ENCODE measurements around the gene CCT8.
"Not testable (repeated sequence)": the region's sequence is repeated elsewhere in the genome, so short reads cannot be mapped to it uniquely, and the experiment has no call there.

Gene CCT8

DNA sequence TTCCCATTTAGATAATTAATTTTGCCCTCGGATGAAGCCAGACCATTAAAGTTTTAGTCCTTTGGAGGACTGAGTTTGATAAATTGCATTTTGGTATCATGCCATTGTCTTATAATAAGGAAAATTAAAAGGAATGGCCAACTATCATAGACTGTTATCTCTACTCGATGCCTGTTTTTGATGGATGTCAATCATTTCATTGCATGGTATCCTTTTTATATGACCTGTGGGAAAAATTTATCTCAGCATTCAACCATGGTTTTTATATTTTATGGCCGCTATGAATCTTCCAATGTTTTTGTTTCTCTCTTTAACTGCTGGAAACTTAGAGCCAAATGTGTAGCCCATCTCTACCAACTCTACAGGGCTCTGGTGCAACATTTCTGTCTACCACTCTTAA, 9.9 kb upstream of the CCT8 start:
- H3K4me1 Mint-ChIP-seq: peaks cover 52% of the 10 kb centered on the region
- H3K27ac Mint-ChIP-seq: peak overlapping the region; percentile 31

DNA sequence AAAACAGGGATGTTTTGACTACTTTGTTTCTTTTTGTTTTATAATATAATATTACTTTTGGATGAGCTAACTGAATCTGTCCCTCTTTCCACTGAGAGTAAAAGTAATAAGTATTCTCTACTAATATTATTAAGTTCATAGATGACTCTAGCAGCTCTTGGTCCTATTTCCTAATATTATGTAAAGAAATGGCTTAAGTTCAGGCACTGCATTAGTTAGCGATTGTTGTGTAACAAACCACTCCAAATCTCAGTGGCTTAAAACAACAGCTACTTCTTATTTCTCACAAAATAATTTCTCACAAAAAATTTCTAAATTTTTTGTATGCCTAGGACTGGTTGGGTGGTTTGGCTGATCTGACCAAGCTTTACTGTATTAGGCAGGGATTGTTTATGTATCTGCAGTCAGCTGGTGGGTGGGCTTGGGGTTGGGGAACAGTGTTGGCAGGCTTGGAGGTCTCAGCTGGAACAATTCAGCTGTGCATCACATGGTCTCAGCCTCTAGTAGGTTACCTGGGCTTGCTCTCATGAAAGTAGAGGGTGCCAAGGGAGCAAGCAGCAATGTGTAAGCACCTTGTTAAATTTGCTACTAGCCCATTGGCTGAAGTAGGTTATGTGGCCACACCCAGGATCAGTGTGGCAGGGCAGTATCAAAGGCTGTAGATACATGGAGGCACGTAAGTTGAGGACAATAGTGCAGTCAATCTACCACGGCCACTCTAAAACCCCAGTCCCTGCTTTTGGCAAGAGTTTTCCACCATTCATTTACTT, 8.8 kb upstream of the CCT8 start:
- Mint-ChIP-seq H3K27ac (no peak overlapping the region), H3K9me3 (no peaks in the 10 kb centered on the region), H3K36me3 (no peaks in the 10 kb centered on the region), H3K4me3 (no peak overlapping the region), H3K27me3 (no peaks in the 10 kb centered on the region), H3K4me1 (peaks cover 60% of the 10 kb centered on the region)

More for the DNA sequence above, 9.9 kb upstream of the CCT8 start:
- Mint-ChIP-seq H3K36me3 (no peaks in the 10 kb centered on the region), H3K27me3 (no peaks in the 10 kb centered on the region), H3K4me3 (no peak overlapping the region), H3K9me3 (no peaks in the 10 kb centered on the region)

DNA sequence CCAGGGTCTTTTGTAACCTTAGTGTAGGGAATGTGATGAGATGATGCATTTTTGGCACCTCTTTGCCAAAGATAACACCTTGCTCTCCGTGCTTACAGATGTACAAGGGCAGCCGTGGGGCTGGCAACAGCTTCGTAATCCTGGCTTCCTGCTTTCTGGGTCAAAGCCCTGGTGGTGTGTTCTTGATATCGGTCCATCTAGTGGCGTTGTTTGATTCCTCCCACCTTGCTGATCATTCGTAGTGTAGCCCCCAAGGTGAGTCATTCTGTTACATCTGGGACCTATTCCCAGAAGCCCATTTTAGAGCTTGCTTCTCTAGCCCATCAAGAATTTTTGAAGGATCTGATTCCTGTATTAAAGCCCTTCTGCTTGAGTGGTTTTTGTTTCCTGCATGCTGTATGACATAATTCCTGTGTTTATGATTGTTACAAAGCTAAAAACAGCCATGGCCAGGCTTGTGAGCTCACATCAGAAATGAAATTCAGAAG, 7.0 kb upstream of the CCT8 start:
- Mint-ChIP-seq H3K4me1 (peaks cover 72% of the 10 kb centered on the region), H3K9me3 (no peaks in the 10 kb centered on the region), H3K27ac (peak overlapping the region; percentile 68), H3K36me3 (no peaks in the 10 kb centered on the region), H3K27me3 (no peaks in the 10 kb centered on the region), H3K4me3 (peak overlapping the region; percentile 9)

DNA sequence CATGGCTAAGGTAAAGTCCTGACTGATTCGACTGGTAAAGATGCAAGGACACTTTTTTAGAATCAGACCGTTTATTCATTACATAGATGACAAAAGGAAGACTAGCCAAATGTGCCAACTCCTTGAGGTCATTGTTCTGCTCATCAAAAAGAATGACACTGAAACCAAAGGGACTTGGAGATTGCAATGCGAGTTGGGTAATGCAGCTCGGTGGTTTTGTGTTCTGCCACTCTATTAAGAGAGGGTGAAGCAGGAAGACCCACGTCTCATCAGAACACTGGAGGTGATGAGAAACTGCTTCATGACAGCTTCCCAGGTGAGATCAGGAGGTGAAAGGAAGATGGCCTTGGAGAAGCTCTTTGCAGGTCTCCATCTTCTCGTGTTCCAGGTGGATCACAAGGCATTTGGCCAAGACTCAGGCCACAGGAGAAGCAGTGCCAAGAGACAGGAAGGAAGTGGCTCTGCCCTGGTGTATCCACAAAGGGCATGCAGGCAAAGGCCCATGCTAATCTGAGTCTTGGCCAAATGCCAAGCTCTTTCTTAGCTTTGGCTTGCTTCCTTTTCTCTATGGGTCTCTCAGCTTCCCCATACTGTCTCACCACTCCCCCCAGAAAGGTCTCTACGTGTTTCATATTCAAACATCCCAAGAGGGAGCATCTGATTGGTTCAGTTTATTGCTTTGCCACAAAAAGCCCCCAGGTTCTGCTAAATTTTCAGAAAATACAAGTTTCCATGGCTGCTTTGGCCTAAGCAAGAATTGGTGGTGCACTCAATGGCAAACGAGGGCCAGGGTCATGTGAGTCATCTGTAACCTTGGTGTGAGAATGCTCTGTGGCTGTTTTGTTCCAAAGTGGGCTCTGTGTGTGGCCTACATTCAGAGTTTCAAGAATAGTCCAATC, 5.7 kb upstream of the CCT8 start:
- H3K4me1 Mint-ChIP-seq: peaks cover 79% of the 10 kb centered on the region

DNA sequence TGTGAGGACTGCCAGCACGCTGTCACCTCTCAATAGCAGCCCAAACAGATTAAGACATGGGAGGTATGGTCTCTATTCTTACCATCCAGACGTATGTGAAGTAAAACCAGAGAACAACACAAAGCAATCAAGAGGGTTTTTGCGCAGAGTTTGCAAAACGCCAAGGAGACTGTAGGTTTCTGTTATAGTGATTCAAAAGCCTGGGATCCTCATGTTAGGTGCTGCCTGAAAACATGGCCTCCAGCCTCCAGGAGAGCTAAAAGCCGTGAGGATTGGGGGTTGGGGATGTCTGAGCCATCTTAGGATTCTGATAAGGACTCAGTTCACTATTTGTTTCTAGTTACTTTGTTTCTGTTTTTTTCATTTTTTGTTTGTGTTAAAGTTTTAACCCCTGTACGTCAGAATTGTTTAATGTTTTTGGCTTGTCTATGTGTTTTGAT, 4.2 kb upstream of the CCT8 start:
- Mint-ChIP-seq H3K4me1 (peaks cover 80% of the 10 kb centered on the region), H3K36me3 (peaks cover 7% of the 10 kb centered on the region), H3K4me3 (peak overlapping the region; percentile 90), H3K27ac (peak overlapping the region; percentile 94), H3K27me3 (no peaks in the 10 kb centered on the region), H3K9me3 (no peaks in the 10 kb centered on the region)

More for the DNA sequence above, 5.7 kb upstream of the CCT8 start:
- Mint-ChIP-seq H3K36me3 (no peaks in the 10 kb centered on the region), H3K27me3 (no peaks in the 10 kb centered on the region), H3K4me3 (peak overlapping the region; percentile 90), H3K9me3 (no peaks in the 10 kb centered on the region), H3K27ac (peak overlapping the region; percentile 68)

DNA sequence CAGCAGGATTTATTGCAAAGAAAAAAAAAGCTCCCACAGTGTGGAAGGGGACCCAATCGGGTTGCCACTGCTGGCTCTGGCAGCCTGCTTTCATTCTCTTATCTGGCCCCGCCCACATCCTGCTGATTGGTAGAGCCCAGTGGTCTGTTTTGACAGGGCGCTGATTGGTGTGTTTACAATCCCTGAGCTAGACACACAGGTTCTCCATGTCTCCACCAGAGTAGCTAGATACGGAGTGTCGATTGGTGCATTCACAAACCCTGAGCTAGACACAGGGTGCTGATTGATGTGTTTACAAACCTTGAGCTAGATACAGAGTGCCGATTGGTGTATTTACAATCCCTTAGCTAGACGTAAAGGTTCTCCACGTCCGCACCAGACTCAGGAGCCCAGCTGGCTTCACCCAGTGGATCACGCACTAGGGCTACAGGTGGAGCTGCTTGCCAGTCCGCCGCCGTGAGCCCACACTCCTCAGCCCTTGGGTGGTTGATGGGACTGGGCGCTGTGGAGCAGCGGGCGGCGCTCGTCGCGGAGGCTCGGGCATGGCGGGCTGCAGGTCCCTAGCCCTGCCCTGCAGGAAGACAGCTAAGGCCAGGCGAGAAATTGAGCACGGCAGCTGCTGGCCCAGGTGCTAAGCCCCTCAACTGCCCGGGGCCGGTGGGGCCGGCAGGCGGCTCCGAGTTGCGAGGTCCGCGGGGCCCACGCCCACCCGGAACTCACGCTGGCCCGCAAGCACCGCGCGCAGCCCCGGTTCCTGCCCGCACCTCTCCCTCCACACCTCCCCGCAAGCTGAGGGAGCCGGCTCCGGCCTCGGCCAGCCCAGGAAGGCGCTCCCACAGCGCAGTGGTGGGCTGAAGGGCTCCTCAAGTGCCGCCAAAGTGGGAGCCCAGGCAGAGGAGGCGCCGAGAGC, 3.5 kb upstream of the CCT8 start:
- Mint-ChIP-seq H3K4me1 (peaks cover 80% of the 10 kb centered on the region), H3K27ac (peak overlapping the region; percentile 94), H3K36me3 (peaks cover 11% of the 10 kb centered on the region), H3K4me3 (peak overlapping the region; percentile 90)
- not testable (repeated sequence) for H3K27me3 Mint-ChIP-seq, H3K9me3 Mint-ChIP-seq

DNA sequence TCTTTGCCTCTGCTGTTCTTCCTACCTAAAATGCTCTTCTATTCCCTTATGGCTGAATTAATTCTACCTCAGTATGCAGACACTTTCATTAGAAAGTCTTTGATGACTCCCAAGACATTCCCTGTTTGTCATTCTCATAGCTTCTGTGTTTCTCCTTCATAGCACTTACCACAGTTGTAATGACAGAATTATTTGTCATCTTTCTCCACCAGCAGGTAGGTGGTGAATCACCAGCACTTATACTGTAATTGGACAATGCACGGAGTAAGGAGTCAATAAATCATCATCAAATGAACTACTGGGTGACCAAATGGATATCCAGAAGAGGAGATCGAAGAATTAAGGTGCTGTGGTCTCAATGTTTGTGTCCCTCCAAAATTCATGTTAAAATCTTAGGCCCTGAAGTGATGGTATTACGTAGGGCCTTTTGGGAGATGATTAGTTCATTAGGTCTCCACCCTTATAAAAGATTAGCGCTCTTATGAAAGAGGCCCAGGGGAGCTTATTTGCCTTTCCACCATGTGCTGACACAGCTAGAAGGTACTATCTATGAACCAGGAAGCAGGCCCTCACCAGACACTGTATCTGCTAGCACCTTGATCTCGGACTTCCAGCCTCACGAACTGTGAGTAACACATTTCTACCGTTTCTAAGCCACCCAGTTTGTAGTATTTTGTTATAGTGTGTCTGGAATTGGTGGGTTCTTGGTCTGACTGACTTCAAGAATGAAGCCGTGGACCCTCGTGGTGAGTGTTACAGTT, 2.4 kb upstream of the CCT8 start:
- Mint-ChIP-seq H3K4me1 (peaks cover 79% of the 10 kb centered on the region), H3K27ac (peak overlapping the region; percentile 81), H3K27me3 (no peaks in the 10 kb centered on the region), H3K4me3 (peak overlapping the region; percentile 60), H3K36me3 (peaks cover 13% of the 10 kb centered on the region), H3K9me3 (no peaks in the 10 kb centered on the region)

DNA sequence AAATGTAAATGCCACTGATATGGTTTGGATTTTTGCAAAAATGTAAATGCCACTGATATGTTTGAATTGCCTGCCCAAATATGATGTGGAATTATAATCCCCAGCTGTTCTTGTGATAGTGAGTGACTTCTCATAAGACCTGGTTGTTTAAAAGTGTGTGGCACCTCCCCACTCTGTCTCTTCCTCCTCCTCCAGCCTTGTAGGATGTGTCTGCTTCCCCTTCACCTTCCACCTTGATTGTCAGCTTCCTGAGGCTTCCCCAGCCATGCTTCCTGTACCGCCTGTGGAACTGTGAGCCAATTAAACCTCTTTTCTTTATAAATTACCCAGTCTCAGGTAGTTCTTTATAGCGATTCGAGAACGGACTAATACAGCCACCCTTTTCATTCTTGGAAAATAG, 1.3 kb upstream of the CCT8 start:
- Mint-ChIP-seq H3K27me3 (no peaks in the 10 kb centered on the region), H3K4me3 (peak overlapping the region; percentile 65), H3K36me3 (peaks cover 13% of the 10 kb centered on the region), H3K9me3 (no peaks in the 10 kb centered on the region), H3K27ac (no peak overlapping the region), H3K4me1 (peaks cover 77% of the 10 kb centered on the region)

DNA sequence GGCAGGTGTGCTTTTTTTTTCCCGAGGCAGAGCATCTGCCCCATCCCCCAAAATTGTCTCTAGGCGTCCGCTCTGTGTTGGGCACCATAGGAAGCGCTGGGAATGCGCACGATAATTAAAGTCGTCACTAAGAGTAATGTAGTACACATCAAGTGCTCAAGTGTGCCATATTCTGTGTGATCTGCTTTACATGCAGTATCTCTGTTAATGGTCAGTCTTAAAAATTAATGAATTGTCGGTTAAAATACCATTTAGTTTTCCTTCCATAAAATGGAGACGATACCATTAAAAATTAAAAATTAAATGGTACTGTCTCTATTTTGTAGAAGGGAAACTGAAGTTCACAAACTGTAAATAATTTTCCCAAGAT, 544 bp upstream of the CCT8 start:
- Mint-ChIP-seq H3K4me3 (peak overlapping the region; percentile 100), H3K27ac (peak overlapping the region; percentile 100)

DNA sequence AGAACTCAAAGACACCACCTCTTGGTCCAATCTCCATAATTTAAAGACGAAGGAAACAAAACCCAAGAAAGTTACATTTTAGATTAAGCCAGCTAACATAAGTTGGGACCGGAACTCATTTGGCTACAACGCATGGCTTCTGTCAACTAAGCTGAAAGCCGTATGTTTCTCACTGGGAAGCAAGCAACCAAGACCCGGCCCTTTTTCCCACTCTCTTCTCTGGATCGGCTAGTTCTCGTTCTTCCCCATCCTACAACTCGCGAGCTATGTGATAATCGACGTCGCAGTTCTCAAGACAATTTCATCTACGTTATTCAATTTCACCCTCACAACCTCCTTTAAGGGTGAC, 601 bp downstream of the CCT8 start:
- peaks cover 13% of the 10 kb centered on the region for H3K36me3 Mint-ChIP-seq
- H3K27me3 Mint-ChIP-seq: no peaks in the 10 kb centered on the region
- peaks cover 65% of the 10 kb centered on the region for H3K4me1 Mint-ChIP-seq
- peak overlapping the region; percentile 100 for H3K4me3 Mint-ChIP-seq
- peak overlapping the region; percentile 100 for H3K27ac Mint-ChIP-seq
- H3K9me3 Mint-ChIP-seq: no peaks in the 10 kb centered on the region

More for the DNA sequence above, 544 bp upstream of the CCT8 start:
- H3K27me3 Mint-ChIP-seq: no peaks in the 10 kb centered on the region
- no peaks in the 10 kb centered on the region for H3K9me3 Mint-ChIP-seq
- H3K36me3 Mint-ChIP-seq: peaks cover 13% of the 10 kb centered on the region
- peaks cover 76% of the 10 kb centered on the region for H3K4me1 Mint-ChIP-seq

DNA sequence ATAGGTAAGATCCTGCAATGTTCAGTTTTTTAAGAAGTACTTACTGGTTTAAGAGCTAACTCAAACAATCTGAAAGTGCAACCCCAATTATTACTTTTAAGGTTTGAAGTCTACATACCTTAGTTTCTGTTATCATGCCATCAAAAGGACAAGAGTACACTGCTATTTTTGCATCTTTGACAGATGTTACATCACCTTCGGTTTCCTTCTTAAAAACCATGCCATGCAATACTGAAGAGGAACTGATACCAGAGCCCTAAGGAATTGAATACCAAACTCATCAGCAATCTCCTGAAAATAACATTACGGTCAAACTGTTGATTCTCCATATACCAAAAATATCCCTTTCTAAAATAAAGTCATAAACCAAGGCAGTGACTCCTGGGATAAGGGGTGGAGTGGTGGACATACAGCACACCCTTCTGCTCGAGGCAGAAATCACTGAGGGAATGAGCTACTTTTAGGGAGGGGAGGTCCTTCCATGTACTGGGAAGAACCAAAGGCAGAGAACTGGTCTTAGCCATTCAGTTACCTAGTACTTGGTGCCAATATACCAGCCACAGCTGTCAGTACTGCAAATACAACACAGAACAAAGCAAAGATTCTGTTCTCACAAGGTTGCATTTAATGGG, 8.5 kb downstream of the CCT8 start:
- Mint-ChIP-seq H3K9me3 (no peaks in the 10 kb centered on the region), H3K27ac (no peak overlapping the region), H3K36me3 (peaks cover 25% of the 10 kb centered on the region), H3K4me1 (peaks cover 17% of the 10 kb centered on the region), H3K27me3 (no peaks in the 10 kb centered on the region), H3K4me3 (no peak overlapping the region)

DNA sequence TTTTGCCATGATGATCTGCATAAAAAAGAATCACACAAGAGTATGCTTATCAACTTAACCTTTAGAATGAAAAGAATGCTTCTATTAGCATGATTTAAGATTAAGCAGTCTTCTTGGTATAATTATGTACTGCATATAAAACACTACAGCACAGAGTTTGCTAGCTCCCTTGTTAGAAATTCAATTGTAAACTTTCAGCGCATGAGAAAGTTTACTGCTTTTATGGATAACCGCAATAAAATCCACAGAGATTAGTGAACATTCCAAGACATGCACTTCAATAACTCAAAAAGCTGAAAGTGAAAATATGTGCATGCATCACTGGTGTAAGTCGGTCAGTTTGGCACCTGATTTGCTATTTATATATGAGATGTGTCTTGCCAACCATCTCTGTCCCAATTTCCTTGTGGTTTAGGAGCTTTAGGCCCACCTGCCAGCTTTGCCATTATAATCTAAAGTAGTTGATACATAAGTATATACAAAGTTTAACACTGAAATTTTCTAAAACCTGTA, 16.9 kb downstream of the CCT8 start:
- Mint-ChIP-seq H3K4me1 (no peaks in the 10 kb centered on the region), H3K36me3 (peaks cover 13% of the 10 kb centered on the region), H3K27me3 (no peaks in the 10 kb centered on the region), H3K27ac (peak overlapping the region; percentile 27), H3K9me3 (no peaks in the 10 kb centered on the region), H3K4me3 (no peak overlapping the region)

DNA sequence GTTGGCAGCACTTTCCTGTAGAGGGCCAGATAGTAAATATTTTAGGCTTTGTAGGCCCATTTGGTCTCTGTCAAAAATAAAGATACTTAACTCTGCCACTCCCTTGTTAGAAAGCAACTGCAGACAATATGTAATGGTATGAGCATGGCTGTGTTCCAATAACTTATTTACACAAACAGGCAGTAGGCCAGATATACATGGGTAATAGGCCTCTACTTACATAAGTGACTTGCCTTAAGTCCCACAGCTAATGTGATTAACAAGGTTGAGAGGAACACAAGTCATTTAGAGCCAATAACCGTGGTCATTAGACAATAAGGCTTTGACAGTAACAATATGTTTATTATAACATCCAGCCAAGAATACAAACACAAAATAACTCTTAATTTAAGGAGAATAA, 17.4 kb downstream of the CCT8 start:
- no peaks in the 10 kb centered on the region for H3K9me3 Mint-ChIP-seq
- peaks cover 11% of the 10 kb centered on the region for H3K36me3 Mint-ChIP-seq
- no peak overlapping the region for H3K4me3 Mint-ChIP-seq
- H3K27me3 Mint-ChIP-seq: no peaks in the 10 kb centered on the region
- H3K4me1 Mint-ChIP-seq: no peaks in the 10 kb centered on the region
- no peak overlapping the region for H3K27ac Mint-ChIP-seq

DNA sequence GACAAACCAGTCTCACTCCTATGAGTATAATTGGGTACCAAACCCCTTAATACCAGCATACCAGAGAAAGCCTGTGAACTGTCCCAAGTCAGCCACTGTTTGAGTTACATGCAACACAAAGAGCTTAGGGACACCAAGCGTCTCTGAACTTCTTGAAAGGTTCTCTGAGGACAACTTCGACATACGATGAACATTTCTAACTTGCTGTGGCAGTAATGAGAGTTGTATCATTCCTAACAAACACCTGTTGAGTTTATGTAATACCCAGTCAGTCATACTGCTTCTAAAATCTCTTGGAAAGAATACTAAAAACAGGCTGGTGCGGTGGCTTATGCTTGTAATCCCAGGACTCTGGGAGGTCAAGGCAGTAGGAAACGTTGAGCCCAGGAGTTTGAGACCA, 18.4 kb downstream of the CCT8 start:
- H3K27ac Mint-ChIP-seq: no peak overlapping the region
- H3K27me3 Mint-ChIP-seq: no peaks in the 10 kb centered on the region
- H3K4me1 Mint-ChIP-seq: no peaks in the 10 kb centered on the region
- no peaks in the 10 kb centered on the region for H3K9me3 Mint-ChIP-seq
- no peak overlapping the region for H3K4me3 Mint-ChIP-seq
- H3K36me3 Mint-ChIP-seq: peaks cover 11% of the 10 kb centered on the region

Data from activated naive CD4-positive, alpha-beta T cell treated with anti-CD3 and anti-CD28 coated beads, Interleukin-2, amount 50 U/mL, for 24 hours (primary cell).